ENCODE results near the gene COL18A1.

COL18A1 gene

GRCh38 chr21:45383111-45383614 is 21.8 kb upstream of the COL18A1 start:
- in situ Hi-C loops (cut with MboI; ENCODE audit: low pct_unique_long_range_greater_than_20kb, low sequenced_read_pairs, unreplicated experiment), result no loop called here
- TF ChIP-seq CTCF (IDR thresholded peaks at IDR 0.05; ENCODE audit: extremely low read depth, insufficient read depth, missing control alignments), result no peak
- DNase-seq (ENCODE audit: low spot score), result no peak

- TF ChIP-seq CTCF (IDR thresholded peaks at IDR 0.05; ENCODE audit: extremely low read depth, insufficient read depth, missing control alignments), result no peak
- DNase-seq (ENCODE audit: low spot score), result no peak
- in situ Hi-C loops (cut with MboI; ENCODE audit: low pct_unique_long_range_greater_than_20kb, low sequenced_read_pairs, unreplicated experiment), result no loop called here
Measured at GRCh38 chr21:45383615-45384201, 21.3 kb upstream of the COL18A1 start.

GRCh38 chr21:45384656-45385548 is 20.1 kb upstream of the COL18A1 start:
- in situ Hi-C loops (cut with MboI; ENCODE audit: low pct_unique_long_range_greater_than_20kb, low sequenced_read_pairs, unreplicated experiment), result no loop called here
- no peak for DNase-seq (ENCODE audit: low spot score)
- no peak for TF ChIP-seq CTCF (IDR thresholded peaks at IDR 0.05; ENCODE audit: extremely low read depth, insufficient read depth, missing control alignments)

- DNase-seq (ENCODE audit: low spot score), result no peak
- in situ Hi-C loops (cut with MboI; ENCODE audit: low pct_unique_long_range_greater_than_20kb, low sequenced_read_pairs, unreplicated experiment), result no loop called here
- no peak for TF ChIP-seq CTCF (IDR thresholded peaks at IDR 0.05; ENCODE audit: extremely low read depth, insufficient read depth, missing control alignments)
Measured at GRCh38 chr21:45385549-45386050, 19.4 kb upstream of the COL18A1 start.

- TF ChIP-seq CTCF (IDR thresholded peaks at IDR 0.05; ENCODE audit: extremely low read depth, insufficient read depth, missing control alignments), result no peak
Measured at GRCh38 chr21:45386336-45386727, 18.6 kb upstream of the COL18A1 start.

GRCh38 chr21:45386728-45387371 is 18.1 kb upstream of the COL18A1 start:
- in situ Hi-C loops (cut with MboI; ENCODE audit: low pct_unique_long_range_greater_than_20kb, low sequenced_read_pairs, unreplicated experiment), result no loop called here
- TF ChIP-seq CTCF (IDR thresholded peaks at IDR 0.05; ENCODE audit: extremely low read depth, insufficient read depth, missing control alignments), result no peak
- no peak for DNase-seq (ENCODE audit: low spot score)

More at GRCh38 chr21:45386336-45386727, 18.6 kb upstream of the COL18A1 start:
- in situ Hi-C loops (cut with MboI; ENCODE audit: low pct_unique_long_range_greater_than_20kb, low sequenced_read_pairs, unreplicated experiment), result no loop called here
- no peak for DNase-seq (ENCODE audit: low spot score)
